Neural progenitor cell (in vitro differentiated cells): ENCODE measurements around the gene CLSTN2.

Experiments used
- CTCF ChIP-seq: fragments of 200-600 bp; sonication (generic); IDR thresholded peaks from 2 replicates; pipeline ENCODE4 v1.5.1; 2017; ENCODE audit warnings: antibody characterized with exemption, mild to moderate bottlenecking
- EZH2 ChIP-seq: fragments of 200-600 bp; sonication (generic); IDR thresholded peaks from 2 replicates; pipeline ENCODE4 v1.6.1; 2017; ENCODE audit warnings: antibody characterized with exemption, mild to moderate bottlenecking, moderate library complexity

- no peak for TF ChIP-seq CTCF
- TF ChIP-seq EZH2 = no peak
Observed at GRCh38 chr3:140246578-140246977, 311.6 kb downstream of the CLSTN2 start.
